ENCODE data around the gene COLEC11. TPM values are rescaled to one million over a fixed set of nuclear protein-coding genes. Genes with fewer than 3 reads are reported as not detected.

Gene COLEC11
- total and polyA plus RNA-seq, 10 of the 15 experiments (the other 5 are each of a cell fraction or from before 2014, with no cell fraction given) = 0.08 to 0.74 (median 0.14) TPM; not detected in 4

DNA sequence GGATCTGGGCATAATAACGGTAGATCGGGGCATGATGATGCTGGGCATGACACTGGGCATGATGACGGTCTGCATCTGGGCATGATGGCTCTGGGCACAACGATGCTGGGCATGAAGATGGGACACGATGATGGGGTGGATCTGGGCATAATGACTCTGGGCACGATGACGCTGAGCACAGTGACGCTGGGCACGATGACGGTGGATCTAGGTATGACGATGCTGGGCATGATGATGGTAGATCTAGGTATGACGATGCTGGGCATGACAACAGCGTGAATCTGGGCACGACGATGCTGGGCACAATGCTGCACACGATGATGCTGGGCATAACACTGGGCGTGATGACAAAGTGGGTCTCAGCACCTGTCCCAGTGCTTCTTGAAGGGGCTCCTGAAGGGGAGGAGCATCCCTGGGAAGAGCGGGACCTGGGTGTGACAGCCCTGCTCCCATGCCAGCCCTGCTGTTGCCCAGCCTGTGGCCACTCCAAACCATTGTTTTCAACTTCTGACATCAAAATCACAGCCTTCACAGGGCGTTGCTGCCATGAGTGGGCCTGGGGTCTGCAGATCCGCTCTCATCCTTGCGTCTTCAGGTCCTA lies 32.7 kb downstream of the COLEC11 start:
- no peak overlapping the region for H3K27ac ChIP-seq (ENCODE audit: control insufficient read depth, insufficient read depth)
- no TSS peak for BruUV-seq (replicated peaks)
- no peaks in the 10 kb centered on the region for H3K9me3 ChIP-seq (replicated peaks; ENCODE audit: control insufficient read depth, insufficient read depth, low read length)
- in situ Hi-C loops (cut with MboI) = no loop called here
- POLR2A ChIA-PET = no interaction called here
- intact Hi-C loops (cut with micrococcal nuclease; ENCODE audit: unreplicated experiment) = no loop called here
- no peaks in the 10 kb centered on the region for H3K79me2 ChIP-seq (ENCODE audit: control insufficient read depth, insufficient read depth, low read length)
- no peaks in the 10 kb centered on the region for H3K27me3 ChIP-seq (replicated peaks in 1 of 2; ENCODE audit: control insufficient read depth in 2 of 2, insufficient read depth in 2 of 2, low read length in 1 of 2)
- peaks cover 8% of the 10 kb centered on the region; the same call in 1 of the 2 replicates for H3K4me1 ChIP-seq (ENCODE audit: control insufficient read depth, insufficient read depth, low read length)
- no peak overlapping the region for H2AFZ ChIP-seq (ENCODE audit: control insufficient read depth, low read depth, low read length)
- CTCF ChIA-PET = no interaction called here
- TF ChIP-seq SUZ12 (IDR thresholded peaks at IDR 0.05; ENCODE audit: unreplicated experiment) (no peak), KAT2A (conservative IDR thresholded peaks at IDR 0.05; ENCODE audit: control insufficient read depth, low read depth, low read length) (no peak)
- DNase-seq (ENCODE audit: low read depth, low spot score) (no peak), FAIRE-seq (no peak), ATAC-seq (no peak)
- no peak overlapping the region for H3K9ac ChIP-seq (ENCODE audit: control insufficient read depth, insufficient read depth, low read length)
- H3K4me3 ChIP-seq = no peak overlapping the region
- RAD21 ChIA-PET (ENCODE audit: unreplicated experiment) = no interaction called here
- no peak overlapping the region for H3K4me2 ChIP-seq (ENCODE audit: control insufficient read depth, insufficient read depth)
- H4K20me1 ChIP-seq (ENCODE audit: control insufficient read depth, insufficient read depth) = no peaks in the 10 kb centered on the region
- SMC1A ChIA-PET (ENCODE audit: uncharacterized antibody, unreplicated experiment) = no interaction called here
- H3K36me3 ChIP-seq (ENCODE audit: control insufficient read depth in 2 of 2, insufficient read depth in 2 of 2, low read length in 1 of 2) = no peaks in the 10 kb centered on the region
- WGBS (ENCODE audit: insufficient coverage, insufficient replicate concordance, low lambda C conversion rate, missing lambda C conversion rate) = 81% methylated on average over 21 of the region's 21 CpGs

GRCh38 chr2:3628241-3628679 lies 33.3 kb downstream of the COLEC11 start:
- ATAC-seq (no peak), DNase-seq (ENCODE audit: low read depth, low spot score) (no peak), FAIRE-seq (no peak)
- in situ Hi-C loops (cut with MboI) (no loop called here), intact Hi-C loops (cut with micrococcal nuclease; ENCODE audit: unreplicated experiment) (no loop called here)
- RAD21 ChIA-PET (ENCODE audit: unreplicated experiment) = no interaction called here
- WGBS (ENCODE audit: insufficient coverage, insufficient replicate concordance, low lambda C conversion rate, missing lambda C conversion rate) = 71% methylated on average over 10 of the region's 10 CpGs
- no peak overlapping the region for H3K4me2 ChIP-seq (ENCODE audit: control insufficient read depth, insufficient read depth)
- no peak overlapping the region for H3K4me3 ChIP-seq
- POLR2A ChIA-PET = no interaction called here
- no peak overlapping the region for H2AFZ ChIP-seq (ENCODE audit: control insufficient read depth, low read depth, low read length)
- SMC1A ChIA-PET (ENCODE audit: uncharacterized antibody, unreplicated experiment) = no interaction called here
- no peaks in the 10 kb centered on the region for H3K36me3 ChIP-seq (ENCODE audit: control insufficient read depth in 2 of 2, insufficient read depth in 2 of 2, low read length in 1 of 2)
- no peaks in the 10 kb centered on the region for H3K9me3 ChIP-seq (replicated peaks; ENCODE audit: control insufficient read depth, insufficient read depth, low read length)
- no peak overlapping the region for H3K27ac ChIP-seq (ENCODE audit: control insufficient read depth, insufficient read depth)
- CTCF ChIA-PET = no interaction called here
- no peaks in the 10 kb centered on the region for H3K79me2 ChIP-seq (ENCODE audit: control insufficient read depth, insufficient read depth, low read length)
- no peak overlapping the region for H3K9ac ChIP-seq (ENCODE audit: control insufficient read depth, insufficient read depth, low read length)
- no peaks in the 10 kb centered on the region for H3K27me3 ChIP-seq (replicated peaks in 1 of 2; ENCODE audit: control insufficient read depth in 2 of 2, insufficient read depth in 2 of 2, low read length in 1 of 2)
- H3K4me1 ChIP-seq (ENCODE audit: control insufficient read depth, insufficient read depth, low read length) = peaks cover 8% of the 10 kb centered on the region; the same call in 1 of the 2 replicates
- no peaks in the 10 kb centered on the region for H4K20me1 ChIP-seq (ENCODE audit: control insufficient read depth, insufficient read depth)
- BruUV-seq (replicated peaks) = no TSS peak
- TF ChIP-seq SIN3A (IDR thresholded peaks at IDR 0.05; ENCODE audit: low read depth, low read length) (no peak), YY1 (IDR thresholded peaks at IDR 0.05; ENCODE audit: low read depth, low read length) (no peak), IRF4 (IDR thresholded peaks at IDR 0.05; ENCODE audit: low read depth, low read length) (no peak), NFXL1 (IDR thresholded peaks at IDR 0.05; ENCODE audit: borderline replicate concordance) (no peak), NFYB (IDR thresholded peaks at IDR 0.05; ENCODE audit: insufficient read depth, low read depth, low read length) (no peak), ZNF24 (IDR thresholded peaks at IDR 0.05) (no peak), YBX1 (IDR thresholded peaks at IDR 0.05) (no peak), TCF3 (IDR thresholded peaks at IDR 0.05; ENCODE audit: borderline replicate concordance, insufficient read depth, low read depth, low read length) (no peak), EZH2 (IDR thresholded peaks at IDR 0.05; ENCODE audit: borderline replicate concordance, control insufficient read depth, low read depth, low read length) (no peak), CHD2 (IDR thresholded peaks at IDR 0.05; ENCODE audit: borderline replicate concordance, low read depth, low read length) (no peak), ESRRA (IDR thresholded peaks at IDR 0.05; ENCODE audit: low read length) (no peak)
- TF ChIP-seq, protein P1, sequence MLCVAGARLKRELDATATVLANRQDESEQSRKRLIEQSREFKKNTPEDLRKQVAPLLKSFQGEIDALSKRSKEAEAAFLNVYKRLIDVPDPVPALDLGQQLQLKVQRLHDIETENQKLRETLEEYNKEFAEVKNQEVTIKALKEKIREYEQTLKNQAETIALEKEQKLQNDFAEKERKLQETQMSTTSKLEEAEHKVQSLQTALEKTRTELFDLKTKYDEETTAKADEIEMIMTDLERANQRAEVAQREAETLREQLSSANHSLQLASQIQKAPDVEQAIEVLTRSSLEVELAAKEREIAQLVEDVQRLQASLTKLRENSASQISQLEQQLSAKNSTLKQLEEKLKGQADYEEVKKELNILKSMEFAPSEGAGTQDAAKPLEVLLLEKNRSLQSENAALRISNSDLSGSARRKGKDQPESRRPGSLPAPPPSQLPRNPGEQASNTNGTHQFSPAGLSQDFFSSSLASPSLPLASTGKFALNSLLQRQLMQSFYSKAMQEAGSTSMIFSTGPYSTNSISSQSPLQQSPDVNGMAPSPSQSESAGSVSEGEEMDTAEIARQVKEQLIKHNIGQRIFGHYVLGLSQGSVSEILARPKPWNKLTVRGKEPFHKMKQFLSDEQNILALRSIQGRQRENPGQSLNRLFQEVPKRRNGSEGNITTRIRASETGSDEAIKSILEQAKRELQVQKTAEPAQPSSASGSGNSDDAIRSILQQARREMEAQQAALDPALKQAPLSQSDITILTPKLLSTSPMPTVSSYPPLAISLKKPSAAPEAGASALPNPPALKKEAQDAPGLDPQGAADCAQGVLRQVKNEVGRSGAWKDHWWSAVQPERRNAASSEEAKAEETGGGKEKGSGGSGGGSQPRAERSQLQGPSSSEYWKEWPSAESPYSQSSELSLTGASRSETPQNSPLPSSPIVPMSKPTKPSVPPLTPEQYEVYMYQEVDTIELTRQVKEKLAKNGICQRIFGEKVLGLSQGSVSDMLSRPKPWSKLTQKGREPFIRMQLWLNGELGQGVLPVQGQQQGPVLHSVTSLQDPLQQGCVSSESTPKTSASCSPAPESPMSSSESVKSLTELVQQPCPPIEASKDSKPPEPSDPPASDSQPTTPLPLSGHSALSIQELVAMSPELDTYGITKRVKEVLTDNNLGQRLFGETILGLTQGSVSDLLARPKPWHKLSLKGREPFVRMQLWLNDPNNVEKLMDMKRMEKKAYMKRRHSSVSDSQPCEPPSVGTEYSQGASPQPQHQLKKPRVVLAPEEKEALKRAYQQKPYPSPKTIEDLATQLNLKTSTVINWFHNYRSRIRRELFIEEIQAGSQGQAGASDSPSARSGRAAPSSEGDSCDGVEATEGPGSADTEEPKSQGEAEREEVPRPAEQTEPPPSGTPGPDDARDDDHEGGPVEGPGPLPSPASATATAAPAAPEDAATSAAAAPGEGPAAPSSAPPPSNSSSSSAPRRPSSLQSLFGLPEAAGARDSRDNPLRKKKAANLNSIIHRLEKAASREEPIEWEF (IDR thresholded peaks at IDR 0.05; ENCODE audit: insufficient replicate concordance, low read depth, low read length) = no peak

Measured in GM12878 (cell line).